Measurements from ENCODE around the gene PLCG2. TPM values are rescaled to one million over a fixed set of nuclear protein-coding genes. Genes with fewer than 3 reads are reported as not detected.

Gene PLCG2
- total RNA-seq, 2 donors from 2014 or later: 7.4 to 13.4 TPM

DNA sequence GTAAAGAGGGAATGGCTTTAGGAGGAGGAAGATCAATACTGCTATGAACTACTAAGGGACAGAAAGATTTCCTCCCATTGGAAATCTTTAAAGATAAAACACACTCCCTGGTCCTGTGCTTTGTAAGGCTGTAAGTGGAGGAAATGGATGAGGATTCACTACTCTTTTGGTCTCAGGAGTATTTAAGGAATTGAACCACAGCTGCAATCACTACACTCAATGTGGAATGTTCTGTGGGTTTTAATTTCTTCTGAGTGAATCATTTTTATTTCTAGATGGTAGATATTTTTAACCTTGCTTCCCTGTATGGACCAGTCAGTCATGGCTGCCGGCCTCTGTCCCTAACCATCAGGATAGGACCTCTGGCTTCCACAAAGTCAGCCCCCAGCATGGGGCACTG lies 166.6 kb downstream of the PLCG2 start:
- Histone ChIP-seq H3K27me3 (no peaks in the 10 kb centered on the region), H3K4me3 (no peak overlapping the region), H3K4me1 (no peaks in the 10 kb centered on the region), H3K9me3 (peaks cover 0 to 4% of the 10 kb centered on the region in 2 donors), H3K36me3 (peaks cover 15% of the 10 kb centered on the region), H3K27ac (no peak overlapping the region)
- TF ChIP-seq, protein P1, sequence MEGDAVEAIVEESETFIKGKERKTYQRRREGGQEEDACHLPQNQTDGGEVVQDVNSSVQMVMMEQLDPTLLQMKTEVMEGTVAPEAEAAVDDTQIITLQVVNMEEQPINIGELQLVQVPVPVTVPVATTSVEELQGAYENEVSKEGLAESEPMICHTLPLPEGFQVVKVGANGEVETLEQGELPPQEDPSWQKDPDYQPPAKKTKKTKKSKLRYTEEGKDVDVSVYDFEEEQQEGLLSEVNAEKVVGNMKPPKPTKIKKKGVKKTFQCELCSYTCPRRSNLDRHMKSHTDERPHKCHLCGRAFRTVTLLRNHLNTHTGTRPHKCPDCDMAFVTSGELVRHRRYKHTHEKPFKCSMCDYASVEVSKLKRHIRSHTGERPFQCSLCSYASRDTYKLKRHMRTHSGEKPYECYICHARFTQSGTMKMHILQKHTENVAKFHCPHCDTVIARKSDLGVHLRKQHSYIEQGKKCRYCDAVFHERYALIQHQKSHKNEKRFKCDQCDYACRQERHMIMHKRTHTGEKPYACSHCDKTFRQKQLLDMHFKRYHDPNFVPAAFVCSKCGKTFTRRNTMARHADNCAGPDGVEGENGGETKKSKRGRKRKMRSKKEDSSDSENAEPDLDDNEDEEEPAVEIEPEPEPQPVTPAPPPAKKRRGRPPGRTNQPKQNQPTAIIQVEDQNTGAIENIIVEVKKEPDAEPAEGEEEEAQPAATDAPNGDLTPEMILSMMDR (IDR thresholded peaks at IDR 0.05): no peak
- no peak for DNase-seq (ENCODE audit: low spot score)

DNA sequence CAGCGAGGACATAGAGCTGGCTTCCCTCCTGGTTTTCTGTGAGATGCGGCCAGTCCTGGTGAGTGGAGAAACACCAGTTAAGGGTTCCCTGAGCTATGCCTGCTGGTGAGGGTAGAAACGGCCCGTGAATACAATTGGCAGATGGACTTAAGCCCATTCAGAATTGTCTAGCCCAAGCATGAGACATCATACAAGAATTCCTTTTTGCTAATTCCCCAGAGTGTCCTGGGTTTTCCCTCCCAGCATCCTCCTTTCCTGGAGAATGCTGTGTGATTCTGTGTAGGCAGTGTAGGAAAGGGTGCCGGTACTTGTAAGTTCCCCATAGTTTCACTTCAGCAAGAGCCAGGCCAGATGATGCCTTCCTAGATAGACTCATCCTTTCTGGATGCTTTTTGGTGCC lies 167.1 kb downstream of the PLCG2 start:
- TF ChIP-seq, protein P1 (IDR thresholded peaks at IDR 0.05): no peak
- no peaks in the 10 kb centered on the region for H3K27me3 ChIP-seq
- H3K4me3 ChIP-seq: no peak overlapping the region
- DNase-seq (ENCODE audit: low spot score): no peak
- peaks cover 0 to 9% of the 10 kb centered on the region in 2 donors for H3K9me3 ChIP-seq
- H3K4me1 ChIP-seq: no peaks in the 10 kb centered on the region
- no peak overlapping the region for H3K27ac ChIP-seq
- H3K36me3 ChIP-seq: peaks cover 15% of the 10 kb centered on the region

DNA sequence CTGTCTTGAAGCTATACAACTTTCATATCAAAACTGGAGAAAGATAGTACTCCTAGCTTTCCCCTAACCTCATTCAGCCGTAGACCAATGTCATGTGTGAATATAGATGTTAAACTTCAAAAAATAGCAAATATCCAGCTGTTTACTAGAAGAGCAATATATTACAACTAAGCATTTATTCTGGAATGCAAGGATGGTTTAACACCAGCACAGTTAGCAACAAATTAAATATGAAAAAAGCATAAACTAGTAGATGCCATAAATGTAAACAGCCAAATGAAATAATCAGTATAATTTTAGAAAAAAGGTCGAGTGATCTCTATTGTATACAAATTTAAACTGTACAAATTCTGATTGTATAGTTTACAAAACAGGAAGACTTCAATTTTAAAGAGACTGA lies 172.5 kb downstream of the PLCG2 start:
- peaks cover 9% of the 10 kb centered on the region for H3K36me3 ChIP-seq
- TF ChIP-seq, protein P1 (IDR thresholded peaks at IDR 0.05): no peak
- H3K27me3 ChIP-seq: no peaks in the 10 kb centered on the region
- H3K4me1 ChIP-seq: no peaks in the 10 kb centered on the region
- no peak for DNase-seq (ENCODE audit: low spot score)
- H3K9me3 ChIP-seq: peaks cover 0 to 22% of the 10 kb centered on the region in 2 donors
- no peak overlapping the region for H3K4me3 ChIP-seq
- H3K27ac ChIP-seq: no peak overlapping the region

DNA sequence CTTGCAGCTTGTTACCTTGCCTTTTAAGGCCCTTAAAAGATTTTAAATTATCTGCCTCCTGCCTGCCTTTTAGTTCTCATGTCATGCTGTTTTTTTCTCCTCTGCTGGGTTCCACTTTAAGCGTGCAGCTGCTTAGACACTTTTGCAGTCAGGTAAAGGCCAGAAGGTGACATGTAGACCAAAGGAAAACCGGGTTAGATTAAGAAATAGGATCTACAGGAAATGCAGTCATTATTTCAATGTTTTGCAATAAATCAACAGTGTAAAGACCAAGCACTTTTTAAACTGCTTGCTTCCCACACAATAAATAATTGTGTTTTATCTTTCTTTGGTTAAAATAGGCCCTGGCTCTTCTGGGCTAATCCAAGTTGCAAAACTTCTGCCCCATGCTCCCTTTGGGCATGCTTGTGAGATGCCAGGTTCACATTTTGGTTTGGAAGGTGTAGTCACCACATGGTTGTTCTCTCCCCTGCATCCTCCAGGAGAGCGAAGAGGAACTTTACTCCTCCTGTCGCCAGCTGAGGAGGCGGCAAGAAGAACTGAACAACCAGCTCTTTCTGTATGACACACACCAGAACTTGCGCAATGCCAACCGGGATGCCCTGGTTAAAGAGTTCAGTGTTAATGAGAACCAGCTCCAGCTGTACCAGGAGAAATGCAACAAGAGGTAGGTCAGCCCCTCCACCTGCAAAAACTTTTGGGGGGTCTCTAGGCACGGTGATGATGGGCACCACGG lies 177.3 kb downstream of the PLCG2 start:
- H3K27me3 ChIP-seq: no peaks in the 10 kb centered on the region
- H3K9me3 ChIP-seq: peaks cover 0 to 10% of the 10 kb centered on the region in 2 donors
- no peaks in the 10 kb centered on the region for H3K4me1 ChIP-seq
- no peaks in the 10 kb centered on the region for H3K36me3 ChIP-seq
- TF ChIP-seq, protein P1 (IDR thresholded peaks at IDR 0.05): no peak
- DNase-seq (ENCODE audit: low spot score): no peak
- H3K27ac ChIP-seq: no peak overlapping the region
- no peak overlapping the region for H3K4me3 ChIP-seq

DNA sequence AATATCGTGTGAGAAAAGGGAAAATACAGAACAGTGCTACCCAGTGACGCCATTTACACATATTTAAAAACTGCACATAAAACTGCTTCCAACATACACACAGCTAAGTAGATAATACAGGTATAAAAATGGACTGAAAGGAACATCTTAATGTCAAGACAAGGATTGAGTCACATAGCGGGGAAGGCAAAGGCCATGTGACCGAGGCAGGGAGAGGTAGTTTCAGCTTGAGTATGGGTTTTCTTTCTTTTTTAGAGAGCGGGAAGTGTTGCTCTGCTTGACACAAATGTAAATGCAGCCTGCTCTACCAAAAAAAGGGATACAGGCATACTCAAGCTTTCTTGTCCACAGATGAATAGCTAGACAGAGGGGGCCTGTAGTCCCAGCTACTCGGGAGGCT lies 185.7 kb downstream of the PLCG2 start:
- Histone ChIP-seq H3K27ac (no peak overlapping the region), H3K4me3 (no peak overlapping the region), H3K27me3 (no peaks in the 10 kb centered on the region), H3K36me3 (no peaks in the 10 kb centered on the region), H3K4me1 (no peaks in the 10 kb centered on the region), H3K9me3 (no peaks in the 10 kb centered on the region)
- TF ChIP-seq, protein P1 (IDR thresholded peaks at IDR 0.05): no peak
- DNase-seq (ENCODE audit: low spot score): no peak

DNA sequence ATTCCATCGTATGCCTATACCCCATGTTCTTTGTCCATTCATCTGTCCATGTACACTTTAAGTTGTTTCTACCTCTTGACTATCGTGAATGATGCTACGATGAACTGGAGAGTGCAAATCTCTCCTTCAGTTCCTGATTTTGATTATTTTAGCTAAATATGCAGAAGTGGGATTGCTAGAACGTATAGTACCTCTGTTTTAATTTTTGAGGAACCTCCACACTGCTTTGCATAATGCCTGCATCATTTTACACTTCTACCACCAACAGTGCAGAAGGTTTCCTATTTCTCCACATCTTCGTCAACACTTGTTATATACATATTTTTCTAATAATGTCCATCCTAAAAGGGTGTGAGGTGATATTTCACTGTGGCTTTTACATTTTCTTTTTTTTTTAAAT lies 188.3 kb downstream of the PLCG2 start:
- TF ChIP-seq, protein P1 (IDR thresholded peaks at IDR 0.05): no peak
- peaks cover 0 to 19% of the 10 kb centered on the region in 2 donors for H3K9me3 ChIP-seq
- no peak overlapping the region for H3K27ac ChIP-seq
- H3K4me1 ChIP-seq: no peaks in the 10 kb centered on the region
- no peaks in the 10 kb centered on the region for H3K36me3 ChIP-seq
- no peak overlapping the region for H3K4me3 ChIP-seq
- DNase-seq (ENCODE audit: low spot score): no peak
- H3K27me3 ChIP-seq: no peaks in the 10 kb centered on the region

All from right atrium auricular region (tissue), 2 donors.